Caco-2 (cell line): ENCODE measurements around the gene LYST. TPM values are rescaled to one million over a fixed set of nuclear protein-coding genes. Genes with fewer than 3 reads are reported as not detected.

Experiments
- BruUV-seq: library from RNA; stranded (reverse); fragments of 400-500 nt; replicated peaks from 2 replicates; lab custom pipeline; 2021; lab: Mats Ljungman, UMichigan
- CTCF ChIA-PET: fragments of 300-600 bp; sonication (Branson Sonifier 250); formaldehyde crosslinking; loops from one replicate; lab custom pipeline; 2022; ENCODE audit warnings: antibody characterized with exemption; lab: Charles Lee
- POLR2A ChIA-PET: fragments of 300-600 bp; sonication (Branson Sonifier 250); formaldehyde crosslinking; loops from one replicate; lab custom pipeline; 2022; ENCODE audit warnings: antibody characterized with exemption; lab: Charles Lee
- DNase-seq, 2 experiments: peaks; one replicate each; pipeline versions ENCODE4 v3.0.0 to v3.0.0-alpha.2; 2020 to 2022
- H3K27me3 ChIP-seq: replicated peaks from 2 replicates; pipeline ENCODE4 v1.6.0; 2011; ENCODE audit warnings: low read length; ENCODE audit not compliant: control insufficient read depth, insufficient read depth
- H3K36me3 ChIP-seq: 2 replicates; pipeline ENCODE4 v1.5.1; 2011; ENCODE audit warnings: low read length; ENCODE audit not compliant: control insufficient read depth, insufficient read depth
- H3K4me1 ChIP-seq: fragments of 250-450 bp; sonication (Bioruptor Pico); 2 replicates; pipeline ENCODE4 v1.5.1; 2020; ENCODE audit warnings: mild to moderate bottlenecking
- H3K4me3 ChIP-seq: 2 replicates; pipeline ENCODE4 v1.5.1; 2011; ENCODE audit warnings: low read depth, mild to moderate bottlenecking, control low read depth, low read length
- H3K9me3 ChIP-seq: fragments of 250-450 bp; sonication (Bioruptor Pico); 2 replicates; pipeline ENCODE4 v1.5.1; 2020; ENCODE audit warnings: mild to moderate bottlenecking, moderate library complexity
- H3K27ac Mint-ChIP-seq: one replicate; pipeline ENCODE4 v1.8.0; 2022; ENCODE audit warnings: mixed read lengths; ENCODE audit not compliant: unreplicated experiment
- H3K27me3 Mint-ChIP-seq: one replicate; pipeline ENCODE4 v1.8.0; 2022; ENCODE audit warnings: mixed read lengths; ENCODE audit not compliant: insufficient read depth, unreplicated experiment
- H3K36me3 Mint-ChIP-seq: one replicate; pipeline ENCODE4 v1.8.0; 2022; ENCODE audit warnings: mild to moderate bottlenecking, mixed read lengths; ENCODE audit not compliant: insufficient read depth, unreplicated experiment
- H3K4me1 Mint-ChIP-seq: one replicate; pipeline ENCODE4 v1.8.0; 2022; ENCODE audit warnings: low read depth, mixed read lengths; ENCODE audit not compliant: unreplicated experiment
- H3K4me3 Mint-ChIP-seq: one replicate; pipeline ENCODE4 v1.8.0; 2022; ENCODE audit warnings: mild to moderate bottlenecking, moderate library complexity, mixed read lengths; ENCODE audit not compliant: unreplicated experiment
- H3K9me3 Mint-ChIP-seq: one replicate; pipeline ENCODE4 v1.8.0; 2022; ENCODE audit warnings: mixed read lengths; ENCODE audit not compliant: unreplicated experiment
- CTCF ChIP-seq, 2 experiments: fragments of 200-600 bp in 1 of 2; IDR thresholded peaks; 1 replicate in 1 of 2; 2 replicates in 1 of 2; pipeline versions ENCODE4 v1.5.1 to v1.8.0; 2011 to 2022; ENCODE audit warnings: antibody characterized with exemption in 1 of 2, control low read depth in 1 of 2, inconsistent platforms in 1 of 2, low read depth in 1 of 2, low read length in 1 of 2, mild to moderate bottlenecking in 1 of 2, moderate library complexity in 1 of 2; ENCODE audit not compliant: insufficient read depth in 1 of 2, severe bottlenecking in 1 of 2, unreplicated experiment in 1 of 2
- intact Hi-C: fragments of 100-400 bp; cut with micrococcal nuclease; formaldehyde crosslinking; loops from one replicate; pipeline ENCODE4 v1.10.0; 2022; ENCODE audit not compliant: unreplicated experiment
- total RNA-seq: library from RNA; stranded (reverse); gene quantifications from 2 replicates; pipeline ENCODE4 v1.2.3, GENCODE V29; 2022

LYST gene
- total RNA-seq, 1 experiment from 2014 or later, result 5.6 TPM

- Histone ChIP-seq H3K9me3 (no peaks in the 10 kb centered on the region), H3K36me3 (no peaks in the 10 kb centered on the region), H3K27me3 (no peaks in the 10 kb centered on the region), H3K4me3 (no peak overlapping the region), H3K4me1 (0 out of 2 replicates have a peak, but pooled peaks cover 3% of the 10 kb centered on the region)
- no TSS peak for BruUV-seq
- intact Hi-C loops, result no loop called here
- TF ChIP-seq CTCF (IDR thresholded peaks at IDR 0.05; ENCODE audit: insufficient read depth in 1 of 2, low read depth in 1 of 2, low read length in 1 of 2, severe bottlenecking in 1 of 2, unreplicated experiment in 1 of 2), result no peak
- POLR2A ChIA-PET, result no interaction called here
- no peaks in the 10 kb centered on the region for H3K9me3 Mint-ChIP-seq
- H3K36me3 Mint-ChIP-seq, result no peaks in the 10 kb centered on the region
- no peaks in the 10 kb centered on the region for H3K27me3 Mint-ChIP-seq
- CTCF ChIA-PET, result no interaction called here
- no peak for DNase-seq
- H3K4me1 Mint-ChIP-seq, result peaks cover 9% of the 10 kb centered on the region
- no peak overlapping the region for H3K27ac Mint-ChIP-seq
- no peak overlapping the region for H3K4me3 Mint-ChIP-seq
These were observed 127.6 kb downstream of the LYST start for GRCh38 chr1:235739124-235739523.

GRCh38 chr1:235737751-235738150 lies 129.0 kb downstream of the LYST start:
- H3K4me1 Mint-ChIP-seq, result peaks cover 9% of the 10 kb centered on the region
- H3K4me1 ChIP-seq, result 0 out of 2 replicates have a peak, but pooled peaks cover 3% of the 10 kb centered on the region

GRCh38 chr1:235736263-235736662 lies 130.4 kb downstream of the LYST start:
- no peak overlapping the region for H3K4me3 ChIP-seq
- POLR2A ChIA-PET, result no interaction called here
- intact Hi-C loops, result no loop called here
- DNase-seq, result no peak
- H3K9me3 Mint-ChIP-seq, result no peaks in the 10 kb centered on the region
- peaks cover 3% of the 10 kb centered on the region for H3K4me1 Mint-ChIP-seq
- H3K27me3 Mint-ChIP-seq, result no peaks in the 10 kb centered on the region
- no peaks in the 10 kb centered on the region for H3K36me3 ChIP-seq
- CTCF ChIA-PET, result no interaction called here
- H3K4me3 Mint-ChIP-seq, result no peak overlapping the region
- H3K27ac Mint-ChIP-seq, result no peak overlapping the region
- BruUV-seq, result no TSS peak
- no peaks in the 10 kb centered on the region for H3K4me1 ChIP-seq
- H3K27me3 ChIP-seq, result no peaks in the 10 kb centered on the region
- no peak for TF ChIP-seq CTCF (IDR thresholded peaks at IDR 0.05; ENCODE audit: insufficient read depth in 1 of 2, low read depth in 1 of 2, low read length in 1 of 2, severe bottlenecking in 1 of 2, unreplicated experiment in 1 of 2)
- no peaks in the 10 kb centered on the region for H3K36me3 Mint-ChIP-seq
- H3K9me3 ChIP-seq, result no peaks in the 10 kb centered on the region

More at GRCh38 chr1:235737751-235738150, 129.0 kb downstream of the LYST start:
- H3K36me3 Mint-ChIP-seq, result no peaks in the 10 kb centered on the region
- Histone ChIP-seq H3K27me3 (no peaks in the 10 kb centered on the region), H3K4me3 (no peak overlapping the region), H3K36me3 (no peaks in the 10 kb centered on the region), H3K9me3 (no peaks in the 10 kb centered on the region)
- no peak for DNase-seq
- POLR2A ChIA-PET, result no interaction called here
- TF ChIP-seq CTCF (IDR thresholded peaks at IDR 0.05; ENCODE audit: insufficient read depth in 1 of 2, low read depth in 1 of 2, low read length in 1 of 2, severe bottlenecking in 1 of 2, unreplicated experiment in 1 of 2), result no peak
- intact Hi-C loops, result no loop called here
- no peak overlapping the region for H3K27ac Mint-ChIP-seq
- no peaks in the 10 kb centered on the region for H3K27me3 Mint-ChIP-seq
- no peak overlapping the region for H3K4me3 Mint-ChIP-seq
- CTCF ChIA-PET, result no interaction called here
- BruUV-seq, result no TSS peak
- no peaks in the 10 kb centered on the region for H3K9me3 Mint-ChIP-seq
